HG03558 (cell line): ENCODE results near the gene SENP1.

Source experiments
- ATAC-seq: cut with Tn5 transposase; IDR thresholded peaks from one replicate; pipeline ENCODE4 v1.9.1; 2021; ENCODE audit warnings: moderate number of reproducible peaks; ENCODE audit not compliant: unreplicated experiment; ENCODE audit errors: extremely low read depth

Gene SENP1

GRCh38 chr12:48039151-48039550 is 66.7 kb downstream of the SENP1 start:
- no peak for ATAC-seq

GRCh38 chr12:48038085-48038484 is 67.8 kb downstream of the SENP1 start:
- no peak for ATAC-seq

- no peak for ATAC-seq
Observed at GRCh38 chr12:48037267-48037915, 68.5 kb downstream of the SENP1 start.

GRCh38 chr12:48036818-48037217 is 69.1 kb downstream of the SENP1 start:
- ATAC-seq = no peak

- ATAC-seq = no peak
Observed at GRCh38 chr12:48034835-48035805, 70.8 kb downstream of the SENP1 start.

GRCh38 chr12:48033451-48033850 is 72.4 kb downstream of the SENP1 start:
- no peak for ATAC-seq

- no peak for ATAC-seq
Observed at GRCh38 chr12:48032597-48032996, 73.3 kb downstream of the SENP1 start.

- no peak for ATAC-seq
Observed at GRCh38 chr12:48031135-48031960, 74.5 kb downstream of the SENP1 start.

- ATAC-seq = no peak
Observed at GRCh38 chr12:48030173-48030650, 75.7 kb downstream of the SENP1 start.

GRCh38 chr12:48029491-48030172 is 76.2 kb downstream of the SENP1 start:
- ATAC-seq = no peak

- no peak for ATAC-seq
Observed at GRCh38 chr12:48028541-48029431, 77.1 kb downstream of the SENP1 start.

GRCh38 chr12:48027183-48028002 is 78.5 kb downstream of the SENP1 start:
- ATAC-seq = no peak

GRCh38 chr12:48026060-48026827 is 79.6 kb downstream of the SENP1 start:
- ATAC-seq = no peak

- no peak for ATAC-seq
Observed at GRCh38 chr12:48025281-48025680, 80.6 kb downstream of the SENP1 start.

GRCh38 chr12:48024735-48025134 is 81.1 kb downstream of the SENP1 start:
- ATAC-seq = no peak

- no peak for ATAC-seq
Observed at GRCh38 chr12:48023386-48023785, 82.5 kb downstream of the SENP1 start.

GRCh38 chr12:48022676-48023385 is 83.0 kb downstream of the SENP1 start:
- no peak for ATAC-seq
